Stimulated activated CD4-positive, alpha-beta T cell treated with anti-CD3 and anti-CD28 coated beads, Interleukin-12 subunit alpha, Interleukin-12 subunit beta, amount 100 ng/mL, for 24 hours (primary cell): ENCODE results near the gene ALOX15.
"Not testable (repeated sequence)": the region's sequence is repeated elsewhere in the genome, so short reads cannot be mapped to it uniquely, and the experiment has no call there.

Experiments used
- DNase-seq, 2 experiments: peaks; one replicate each; pipeline ENCODE4 v3.0.0-alpha.2; 2020; ENCODE audit warnings: low read depth in 2 of 2

The ALOX15 gene

DNA sequence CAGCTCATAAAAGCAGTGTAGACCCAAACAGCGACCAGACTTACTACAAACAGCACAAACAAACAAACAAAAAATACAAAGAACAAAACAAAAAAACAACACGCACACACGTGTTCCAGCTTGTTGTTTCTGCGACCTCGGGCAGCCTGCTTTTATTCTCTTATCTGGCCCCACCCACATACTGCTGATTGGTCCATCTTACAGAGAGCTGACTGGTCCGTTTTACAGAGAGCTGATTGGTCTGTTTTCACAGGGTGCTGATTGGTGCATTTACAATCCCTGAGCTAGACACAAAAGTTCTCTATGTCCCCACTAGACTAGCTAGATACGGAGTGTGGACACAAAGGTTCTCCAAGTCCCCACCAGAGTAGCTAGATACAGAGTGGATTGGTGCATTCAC is 14.5 kb upstream of the ALOX15 start:
- not testable (repeated sequence) for DNase-seq

DNA sequence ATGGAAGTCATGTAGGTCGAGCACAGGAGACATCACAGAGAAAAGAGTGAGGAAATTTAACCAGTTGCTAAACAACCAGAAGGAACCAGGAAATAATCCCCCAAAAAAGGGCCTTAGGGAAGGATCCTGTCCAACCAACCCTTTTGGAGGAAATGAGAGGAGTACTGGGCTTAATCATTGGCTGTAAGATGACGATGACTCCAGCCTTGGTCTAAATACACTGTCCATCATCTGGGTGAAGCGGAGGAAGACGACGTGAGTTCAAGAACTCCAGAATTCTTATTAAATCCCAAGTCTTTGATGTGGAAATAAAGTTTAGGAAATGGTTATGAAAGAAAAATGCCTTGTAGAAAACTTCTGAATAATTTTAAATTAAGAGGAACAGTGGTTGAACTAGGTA is 11.5 kb upstream of the ALOX15 start:
- no peak for DNase-seq

DNA sequence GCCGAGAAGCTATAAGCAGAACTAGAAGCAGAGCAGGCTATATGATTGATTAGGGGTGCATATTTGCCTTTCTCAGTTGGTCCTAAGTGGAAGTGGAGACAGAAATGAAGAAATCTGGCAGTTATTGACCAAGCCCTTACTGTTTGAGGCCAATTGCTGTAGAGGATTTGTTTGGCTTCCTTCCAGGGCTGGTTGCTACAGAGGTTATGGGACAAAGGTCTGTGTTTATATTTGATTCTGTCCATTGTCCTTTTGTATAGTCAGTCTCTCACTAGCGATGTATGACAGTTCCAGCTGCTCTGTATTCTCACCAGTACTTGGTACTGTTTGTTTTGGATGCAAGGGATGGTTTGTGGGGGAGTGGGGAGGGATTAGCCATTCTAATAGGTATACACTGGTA is 7.3 kb upstream of the ALOX15 start:
- DNase-seq: no peak

DNA sequence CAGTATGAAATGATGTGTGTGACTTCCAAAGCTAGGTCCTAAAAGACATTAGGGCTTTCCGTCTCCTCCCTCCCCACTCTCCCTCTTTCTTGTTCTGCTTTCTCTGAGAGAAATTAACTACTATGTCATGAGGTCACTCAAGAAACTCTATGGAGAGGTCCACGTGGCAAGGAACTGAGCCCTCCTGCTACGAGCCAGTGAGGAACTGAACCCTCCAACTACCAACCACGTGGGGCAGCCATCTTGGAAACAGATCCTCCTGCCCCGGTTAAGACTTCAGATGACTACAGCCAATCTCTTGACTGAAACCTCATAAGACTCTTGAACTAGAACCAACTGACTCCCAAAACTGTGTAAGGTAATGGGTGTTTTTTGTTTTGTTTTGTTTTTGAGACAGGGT is 4.2 kb upstream of the ALOX15 start:
- no peak for DNase-seq

DNA sequence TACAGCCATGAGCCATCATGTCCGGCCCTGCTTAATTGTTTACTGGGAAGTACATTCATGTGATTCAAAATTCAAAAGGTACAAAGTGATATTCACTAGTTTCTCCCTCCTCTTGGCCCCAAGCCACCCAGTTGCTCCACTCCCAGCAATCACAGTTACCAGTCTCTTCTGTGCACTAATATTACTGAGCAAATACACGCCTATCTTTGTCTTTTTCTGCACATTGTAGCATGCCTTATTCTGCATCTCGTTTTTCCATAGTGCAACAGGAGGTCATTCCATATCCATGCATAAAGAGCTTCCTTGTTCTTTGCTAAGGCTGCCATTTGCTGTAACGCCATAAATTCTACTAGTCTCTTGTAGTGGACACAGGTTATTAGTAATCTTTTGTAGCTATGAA is 2.2 kb upstream of the ALOX15 start:
- DNase-seq: no peak

DNA sequence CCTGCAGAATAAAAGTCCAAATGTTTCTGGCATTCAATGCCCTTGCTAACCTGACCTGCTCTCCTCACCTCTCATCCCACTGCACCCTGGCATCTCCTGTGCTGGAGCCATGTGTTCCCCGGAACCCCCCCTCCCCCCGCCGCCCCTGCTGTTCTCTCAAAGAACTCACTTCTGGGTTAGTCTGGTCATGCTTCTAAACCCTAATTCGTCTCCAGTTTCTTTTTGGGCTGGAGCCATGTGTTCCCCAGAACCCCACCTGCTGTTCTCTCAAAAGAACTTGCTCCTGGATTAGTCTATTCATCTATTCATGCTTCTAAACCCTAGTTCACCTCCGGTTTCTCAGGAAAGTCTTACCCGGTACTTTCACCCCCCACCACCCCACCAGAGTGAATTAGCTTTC is 808 bp upstream of the ALOX15 start:
- DNase-seq: no peak

DNA sequence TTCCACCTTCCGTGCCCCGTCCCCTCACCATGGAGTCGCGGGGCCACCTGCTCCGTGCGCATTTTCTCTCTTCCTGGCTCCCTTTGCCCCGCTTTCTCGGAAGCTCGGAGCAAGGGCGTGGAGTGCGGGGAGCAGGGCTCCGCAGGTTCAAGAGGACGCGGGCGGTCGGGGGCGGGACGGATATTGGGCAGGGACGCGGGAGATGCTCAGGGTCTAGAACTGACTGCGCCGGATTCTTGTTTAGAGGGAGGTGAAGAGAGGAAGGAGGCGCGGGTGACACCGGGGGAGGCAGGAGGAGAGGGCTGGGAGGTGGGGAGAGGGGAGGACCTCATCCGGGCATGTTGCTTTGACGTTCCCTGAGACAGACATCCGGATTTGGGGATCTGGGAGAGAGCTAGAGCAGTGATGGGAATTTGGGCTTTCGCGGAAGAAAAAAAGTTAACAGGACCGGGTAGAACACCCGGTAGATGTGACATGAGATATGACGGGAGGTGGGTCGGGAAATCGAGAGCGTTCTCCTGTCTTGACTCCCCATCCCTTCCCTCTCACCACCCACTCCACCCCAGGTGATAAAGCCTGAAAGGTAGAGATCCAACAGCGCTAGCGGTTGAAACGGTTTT is 799 bp downstream of the ALOX15 start:
- peak in 1 of 2 experiments; percentile 8 for DNase-seq

DNA sequence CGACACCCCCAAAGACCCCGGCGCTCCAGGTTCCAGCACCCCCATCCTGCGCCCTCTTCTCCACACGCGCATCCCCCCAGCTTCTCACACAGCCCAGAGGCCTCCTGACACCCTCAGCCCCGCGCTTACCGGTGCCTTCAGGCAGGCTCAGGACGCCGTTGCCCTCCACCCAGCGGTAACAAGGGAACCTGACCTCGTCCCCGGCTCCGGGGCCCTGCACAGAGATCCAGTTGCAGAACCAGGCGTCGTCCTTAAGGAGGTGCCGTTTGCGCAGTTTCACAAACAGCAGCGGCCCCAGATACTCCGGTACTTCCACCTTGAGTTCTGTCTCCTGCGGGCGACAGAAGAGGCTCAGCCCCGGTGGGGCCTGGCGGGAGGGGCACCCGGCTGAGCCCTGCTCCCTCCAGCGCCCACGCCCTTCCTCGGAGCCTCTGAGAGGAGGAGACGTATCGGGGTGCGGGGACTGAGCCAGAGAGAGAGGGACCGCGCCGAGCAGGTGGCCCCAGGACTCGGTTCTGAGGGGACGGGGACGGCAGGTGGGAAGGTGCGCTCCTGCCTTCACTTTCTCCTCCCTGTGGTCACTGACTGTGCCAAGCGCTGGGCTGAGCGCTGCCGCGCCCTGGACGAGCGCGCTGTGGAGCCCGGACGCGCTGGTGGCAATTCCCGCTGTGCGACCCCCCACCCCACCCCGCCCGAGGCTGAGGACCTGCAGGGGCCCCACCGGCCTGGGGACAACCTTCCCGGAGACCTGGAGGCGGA is 2.0 kb downstream of the ALOX15 start:
- DNase-seq: peak in 1 of 2 experiments; percentile 20

DNA sequence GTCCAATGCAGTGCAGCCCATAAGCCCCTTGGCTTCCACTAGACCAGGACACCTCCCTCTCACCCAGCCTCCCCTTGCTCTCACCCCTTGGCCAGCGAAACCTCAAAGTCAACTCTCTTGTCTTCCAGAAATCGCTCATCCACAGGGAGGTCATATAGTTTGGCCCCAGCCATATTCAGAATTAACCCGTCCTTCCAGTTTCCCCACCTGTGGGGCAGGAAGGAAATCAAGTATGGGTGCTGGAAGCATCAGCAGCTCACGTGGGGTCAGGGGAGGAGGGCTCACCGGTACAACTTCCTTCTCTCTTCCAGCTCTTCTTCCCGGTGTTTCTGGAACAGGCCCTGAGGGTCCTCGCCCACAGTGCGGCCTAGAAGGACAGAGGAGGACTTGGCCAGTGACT is 2.7 kb downstream of the ALOX15 start:
- not testable (repeated sequence) for DNase-seq

DNA sequence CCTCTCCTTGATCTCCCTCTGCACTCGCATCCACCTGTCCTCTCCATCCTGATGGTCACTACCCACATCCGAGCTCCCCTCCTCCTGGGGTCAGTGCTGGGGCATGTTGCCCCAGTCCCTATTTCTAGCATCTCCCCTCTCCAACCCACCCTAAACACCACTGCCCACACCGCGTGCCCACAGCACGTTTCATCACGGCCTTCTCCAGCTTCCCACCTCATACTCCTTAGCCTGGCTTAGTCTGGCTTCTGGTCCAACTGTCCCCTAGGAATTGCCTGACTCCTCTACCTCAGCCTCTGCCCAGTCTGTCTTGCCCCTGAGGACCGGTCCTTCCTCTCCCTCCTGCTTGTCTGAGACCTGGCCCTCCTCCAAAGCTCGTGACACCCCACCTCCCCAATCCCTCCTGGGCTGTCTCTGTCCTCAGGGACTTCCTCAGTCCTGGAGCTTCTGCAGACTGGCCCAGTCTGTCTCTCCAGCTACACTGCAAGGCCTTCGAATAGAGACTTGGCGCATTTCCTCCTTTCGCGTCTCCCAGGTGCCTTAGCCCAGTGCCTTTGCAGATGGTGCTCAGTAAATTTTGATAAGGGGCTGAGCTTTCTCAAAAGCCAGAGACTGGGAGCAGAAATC is 4.9 kb downstream of the ALOX15 start:
- DNase-seq: no peak

DNA sequence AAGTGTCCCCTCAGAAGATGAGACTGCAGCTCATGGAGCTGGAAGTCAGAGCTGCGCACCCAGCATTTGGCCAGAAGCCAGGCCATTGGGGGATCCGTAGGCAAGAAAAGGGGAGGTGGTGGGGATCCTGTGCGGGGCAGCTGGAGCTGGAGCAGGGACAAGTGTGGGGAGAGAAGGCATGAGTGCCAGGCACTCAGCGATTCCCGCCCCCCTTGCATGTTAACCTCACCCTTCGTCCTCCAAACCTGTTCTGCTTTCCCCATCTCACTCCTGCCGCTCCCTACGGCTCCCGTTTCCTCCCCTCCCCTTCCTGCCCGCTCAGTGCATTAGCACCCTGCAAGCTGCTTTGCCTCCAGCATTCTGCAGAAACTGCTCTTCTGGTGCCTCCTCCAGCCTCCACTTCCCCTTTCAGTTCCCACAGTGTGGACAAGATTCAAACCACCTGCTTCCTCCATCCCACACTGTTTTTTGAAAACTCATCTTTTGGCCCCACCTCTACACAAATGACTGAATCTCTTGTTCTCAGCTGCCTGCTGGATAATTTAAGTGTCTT is 5.6 kb downstream of the ALOX15 start:
- no peak for DNase-seq

DNA sequence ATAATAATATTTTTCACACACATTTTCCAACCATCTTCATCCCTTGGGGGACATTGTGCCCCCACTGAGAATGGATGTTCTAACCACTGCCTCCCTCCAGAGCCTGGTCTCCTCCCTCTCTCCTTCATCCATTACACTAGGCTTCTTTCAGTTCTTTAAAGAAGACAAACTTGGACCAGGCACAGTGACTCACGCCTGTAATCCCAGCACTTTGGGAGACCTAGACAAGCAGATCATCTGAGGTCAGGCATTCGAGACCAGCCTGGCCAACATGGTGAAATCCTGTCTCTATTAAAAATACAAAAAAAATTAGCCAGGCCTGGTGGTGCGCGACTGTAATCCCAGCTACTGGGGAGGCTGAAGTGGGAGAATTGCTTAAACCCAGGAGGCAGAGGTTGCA is 6.5 kb downstream of the ALOX15 start:
- no peak for DNase-seq

DNA sequence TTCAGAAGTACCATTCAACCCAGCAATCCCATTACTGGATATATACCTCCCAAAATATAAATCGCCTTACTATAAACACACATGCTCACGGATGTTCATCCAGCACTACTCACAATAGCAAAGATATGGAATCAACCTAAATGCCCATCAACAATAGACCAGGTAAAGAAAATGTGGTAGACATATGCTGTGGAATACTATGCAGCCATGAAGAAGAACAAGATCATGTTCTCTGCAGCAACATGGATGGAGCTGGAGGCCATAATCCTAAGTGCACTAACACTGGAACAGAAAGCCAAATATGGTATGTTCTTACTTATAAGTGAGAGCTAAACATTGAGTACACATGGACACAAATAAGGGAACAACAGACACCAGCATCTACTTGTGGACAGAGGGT is 7.8 kb downstream of the ALOX15 start:
- DNase-seq: no peak

DNA sequence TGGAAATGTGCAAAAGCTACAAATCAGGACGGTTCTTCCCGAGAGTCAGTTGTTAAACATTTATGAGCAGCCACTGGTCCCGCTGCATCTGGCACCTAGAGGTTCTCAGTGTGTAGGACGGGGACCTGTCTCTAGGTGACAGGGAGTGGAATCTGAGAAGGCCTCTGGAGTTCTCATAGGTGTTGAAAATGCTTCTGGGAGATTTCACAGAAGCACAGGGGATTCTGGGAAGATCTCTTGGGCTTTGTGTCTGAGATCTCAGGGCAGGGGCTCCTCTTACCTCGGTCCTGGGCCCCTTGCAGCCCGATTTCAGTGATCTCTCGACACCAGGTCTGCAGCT is 8.9 kb downstream of the ALOX15 start:
- DNase-seq: no peak

DNA sequence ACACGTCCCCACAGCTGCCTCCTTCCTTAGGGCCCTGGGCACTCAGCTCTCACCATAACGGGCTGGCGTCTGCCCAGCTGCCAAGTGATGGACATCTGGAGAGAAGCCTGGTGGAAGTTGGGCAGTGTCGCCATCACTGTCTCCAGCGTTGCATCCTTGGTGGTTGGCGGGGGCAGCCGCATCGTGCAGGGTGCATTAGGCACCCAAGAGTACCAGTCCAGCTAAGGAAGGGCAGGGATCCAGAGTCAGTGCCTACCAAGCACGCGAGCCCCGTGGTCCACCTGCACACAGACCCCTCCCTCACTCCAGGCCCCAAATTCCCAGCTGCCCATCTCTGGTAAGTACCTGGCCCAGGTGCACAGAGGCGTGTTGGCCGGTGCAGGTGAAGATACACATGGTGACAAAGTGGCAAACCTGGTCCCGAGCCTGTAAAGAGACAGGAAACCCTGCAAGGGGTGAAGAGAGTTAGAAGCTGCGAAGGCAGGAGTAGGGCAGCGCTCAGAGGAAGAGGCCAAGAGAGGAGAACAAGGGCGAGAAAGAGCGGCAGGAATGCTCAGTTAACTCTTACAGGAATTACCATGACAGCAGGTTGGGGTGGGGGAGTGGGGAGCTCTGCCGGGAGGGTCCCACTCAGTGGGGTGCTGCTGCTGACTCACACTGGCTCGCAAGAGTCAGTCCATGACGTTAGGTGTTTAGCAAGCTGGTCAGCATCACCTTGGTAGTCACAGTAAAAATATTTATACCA is 9.5 kb downstream of the ALOX15 start:
- no peak for DNase-seq

DNA sequence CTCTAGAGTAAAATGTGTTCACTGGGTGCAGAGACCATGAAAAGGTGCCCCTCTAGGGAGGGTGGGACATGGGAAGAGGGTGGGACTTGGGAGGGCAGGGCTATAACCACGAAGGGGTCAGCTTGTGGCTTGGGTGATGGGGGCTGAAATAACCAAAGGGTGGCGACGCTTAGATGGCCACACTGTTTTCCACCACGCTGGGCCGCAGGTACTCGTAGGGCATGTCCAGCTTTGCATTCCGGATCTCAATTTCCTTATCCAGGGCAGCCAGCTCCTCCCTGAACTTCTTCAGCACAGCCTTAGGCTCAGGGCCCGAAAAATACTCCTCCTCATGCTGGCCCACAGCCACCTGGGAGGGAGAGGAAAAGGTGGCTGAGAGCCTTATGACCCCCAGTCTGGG is 10.0 kb downstream of the ALOX15 start:
- no peak for DNase-seq

DNA sequence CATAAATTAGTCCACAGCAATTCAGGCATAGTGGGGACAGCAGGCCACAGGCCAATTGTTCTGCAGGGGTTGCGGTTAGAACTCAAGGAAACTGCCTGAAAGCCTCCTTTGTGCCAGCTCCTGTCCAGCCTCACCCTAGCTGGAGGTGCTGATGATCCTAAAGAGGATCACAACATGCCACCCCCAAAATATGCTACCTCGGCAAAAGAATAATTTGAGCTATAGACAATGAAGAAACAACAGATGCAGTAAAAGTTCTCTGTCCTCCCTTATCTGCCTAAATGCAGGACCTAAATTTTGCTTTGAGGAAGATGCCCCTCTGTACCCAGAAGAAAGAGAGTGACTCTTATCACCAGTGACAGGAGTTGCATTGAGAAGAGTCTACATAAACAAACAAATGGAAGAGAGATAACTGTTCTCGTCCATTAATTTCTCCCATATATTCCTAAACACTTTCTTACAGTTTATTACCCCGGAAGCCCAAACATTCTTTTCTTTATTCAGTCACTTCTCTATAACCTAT is 14.7 kb downstream of the ALOX15 start:
- no peak for DNase-seq

DNA sequence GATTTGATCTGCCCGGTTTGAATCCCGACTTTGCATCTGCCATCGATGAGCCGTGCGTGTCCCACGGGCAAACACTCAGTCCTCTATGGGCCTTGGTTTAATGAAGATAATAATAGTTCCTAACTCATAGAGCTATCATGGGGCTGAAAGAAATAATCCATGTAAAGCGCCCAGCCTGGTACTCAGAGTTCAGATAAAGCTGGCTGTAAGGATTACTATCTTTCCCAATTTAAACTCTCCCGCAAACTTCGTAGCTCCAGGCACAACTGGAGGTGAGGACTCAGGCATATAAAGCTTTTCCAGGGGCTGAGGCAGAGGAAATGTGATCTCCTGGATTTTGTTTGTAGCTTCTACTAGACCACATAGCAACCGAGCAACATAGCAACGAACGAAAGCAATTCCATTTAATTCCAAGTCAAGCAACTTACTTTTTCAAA is 16.3 kb downstream of the ALOX15 start:
- no peak for DNase-seq

DNA sequence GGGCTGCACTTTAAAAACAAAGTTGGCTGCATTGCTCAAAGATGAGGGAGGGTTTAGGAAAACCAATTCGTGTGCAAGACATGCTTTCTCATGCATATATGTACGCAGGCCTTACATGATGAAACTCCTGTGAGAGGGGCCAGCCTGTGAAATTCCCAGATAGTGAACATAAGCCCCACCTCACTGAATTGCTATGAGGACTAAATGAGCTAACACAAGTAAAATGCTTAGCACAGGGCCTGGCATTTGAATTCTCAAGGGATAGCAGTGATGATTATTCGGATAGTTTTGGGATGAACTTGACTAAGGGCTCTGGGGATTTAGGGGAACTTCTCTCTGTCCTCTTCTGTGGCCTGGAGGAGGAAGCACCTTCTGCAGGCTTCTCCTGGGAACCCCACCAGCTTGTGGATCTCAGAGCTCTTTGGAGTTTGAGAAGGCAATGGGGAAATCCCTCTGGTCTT is 17.0 kb downstream of the ALOX15 start:
- DNase-seq: not testable (repeated sequence)

DNA sequence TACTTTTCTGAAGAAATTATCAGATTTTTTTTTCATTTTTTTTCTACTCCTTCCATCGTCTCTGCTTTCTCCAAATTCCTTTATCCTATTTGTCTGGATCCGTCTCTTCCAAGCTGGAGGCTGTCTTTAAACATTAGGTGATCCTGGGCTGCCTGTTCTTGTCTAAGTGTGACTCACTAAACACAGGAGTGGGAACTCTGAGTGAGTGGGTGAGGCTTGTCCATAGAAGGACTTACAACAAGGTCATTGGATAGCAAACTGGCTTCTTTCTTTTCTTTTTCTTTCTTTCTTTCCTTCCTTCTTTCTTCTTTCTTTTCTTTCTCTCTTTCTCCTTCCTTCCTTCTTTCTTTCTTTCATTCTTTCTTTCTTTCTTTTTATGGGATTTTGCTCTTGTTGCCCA is 18.2 kb downstream of the ALOX15 start:
- no peak for DNase-seq

DNA sequence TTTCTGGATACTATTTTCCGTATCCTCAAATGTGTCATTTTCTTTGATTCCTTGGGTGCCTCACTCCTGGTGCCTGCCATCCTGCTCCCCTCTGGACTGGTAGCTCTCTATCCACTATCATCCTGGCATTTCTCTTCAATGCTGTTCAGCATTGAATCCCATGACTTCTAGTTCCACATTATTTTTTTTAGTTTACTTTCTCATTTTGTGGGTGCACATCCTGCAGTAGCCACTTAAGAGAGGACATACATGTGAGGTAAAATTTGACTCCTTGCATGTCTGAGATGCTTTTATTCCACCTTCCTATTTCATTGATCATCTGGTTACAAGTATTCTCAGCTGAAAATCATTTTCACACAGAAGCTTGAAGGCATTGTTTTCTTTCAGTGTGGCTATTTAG is 19.1 kb downstream of the ALOX15 start:
- no peak for DNase-seq

DNA sequence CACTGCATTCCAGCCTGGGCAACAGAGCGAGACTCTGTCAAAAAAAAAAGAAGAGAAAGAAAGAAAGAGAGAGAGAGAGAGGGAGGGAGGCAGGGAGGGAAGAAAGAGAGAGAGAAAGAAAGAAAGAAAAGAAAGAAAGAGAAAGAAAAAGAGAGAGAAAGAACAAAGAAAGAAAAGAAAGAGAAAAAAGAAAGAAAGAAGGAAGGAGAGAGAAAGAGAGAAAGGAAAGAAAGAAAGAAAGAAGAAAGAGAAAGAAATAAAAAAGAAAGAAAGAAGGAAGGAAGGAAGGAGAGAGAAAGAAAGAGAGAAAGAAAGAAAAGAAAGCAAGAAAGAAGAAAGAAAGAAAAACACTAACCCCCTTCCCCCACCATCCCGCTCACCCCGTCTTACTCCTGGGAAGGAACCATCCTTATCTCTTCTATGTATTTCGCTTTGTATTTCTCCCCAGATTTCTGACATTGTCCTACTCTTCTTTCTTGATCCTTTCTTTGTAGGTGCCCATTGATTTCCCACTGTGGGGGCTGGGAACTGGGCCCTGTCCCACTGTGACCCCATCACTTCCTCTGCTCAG is 20.9 kb downstream of the ALOX15 start:
- no peak for DNase-seq
